ENCODE results near the gene GSDME. TPM values are rescaled to one million over a fixed set of nuclear protein-coding genes. Genes with fewer than 3 reads are reported as not detected.

GSDME gene
- total RNA-seq, 4 donors from 2014 or later, result 3.1 to 5.2 (median 3.9) TPM

DNA sequence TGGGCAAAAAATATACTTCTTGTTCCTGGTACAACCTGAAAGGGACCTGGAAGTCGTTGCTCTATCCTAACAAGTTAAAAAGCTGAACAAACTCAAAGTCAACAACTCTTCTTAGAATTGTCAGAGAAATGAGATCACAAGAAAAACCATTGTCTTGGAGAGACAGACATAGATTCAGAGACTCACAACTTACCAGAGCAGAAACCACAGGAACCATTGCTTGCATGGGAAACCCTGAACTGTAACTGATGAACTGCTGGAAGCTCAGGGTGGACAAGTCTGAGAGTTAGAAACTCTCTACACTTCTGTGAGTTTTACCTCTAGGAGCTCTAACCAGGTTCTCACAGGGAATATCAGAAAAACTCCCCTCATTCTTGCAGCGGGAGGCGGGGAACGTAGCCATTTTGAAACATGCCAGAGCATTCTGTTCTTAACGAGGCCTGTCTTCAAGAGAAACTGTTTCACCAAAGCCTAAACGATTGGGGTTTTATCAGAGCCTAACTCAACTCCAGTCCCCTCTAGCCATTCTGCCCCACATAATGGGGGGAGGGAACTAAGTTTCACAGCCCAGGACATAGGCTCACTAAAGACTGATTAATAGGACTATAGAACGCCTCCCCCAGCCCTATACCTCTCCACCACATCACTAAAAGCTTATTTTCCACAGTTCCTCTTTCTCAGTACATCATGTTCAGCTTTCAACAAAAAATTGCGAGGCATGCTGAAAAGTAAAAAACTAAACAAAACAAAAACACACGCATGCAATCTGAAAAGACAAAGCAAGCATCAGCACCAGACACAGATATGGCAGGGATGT, 12.0 kb upstream of the GSDME start:
- Histone ChIP-seq H3K9me3 (no peaks in the 10 kb centered on the region), H3K36me3 (no peaks in the 10 kb centered on the region), H3K27ac (no peak overlapping the region), H3K4me1 (peaks cover 7 to 16% of the 10 kb centered on the region in 2 donors), H3K27me3 (no peaks in the 10 kb centered on the region), H3K4me3 (no peak overlapping the region)
- no peak for DNase-seq
- in situ Hi-C loops (cut with MboI; ENCODE audit: low sequenced_read_pairs in 4 of 4) (no loop called here), intact Hi-C loops (cut with DNase I; ENCODE audit: low total_unique reads) (no loop called here)
- TF ChIP-seq, protein P1, sequence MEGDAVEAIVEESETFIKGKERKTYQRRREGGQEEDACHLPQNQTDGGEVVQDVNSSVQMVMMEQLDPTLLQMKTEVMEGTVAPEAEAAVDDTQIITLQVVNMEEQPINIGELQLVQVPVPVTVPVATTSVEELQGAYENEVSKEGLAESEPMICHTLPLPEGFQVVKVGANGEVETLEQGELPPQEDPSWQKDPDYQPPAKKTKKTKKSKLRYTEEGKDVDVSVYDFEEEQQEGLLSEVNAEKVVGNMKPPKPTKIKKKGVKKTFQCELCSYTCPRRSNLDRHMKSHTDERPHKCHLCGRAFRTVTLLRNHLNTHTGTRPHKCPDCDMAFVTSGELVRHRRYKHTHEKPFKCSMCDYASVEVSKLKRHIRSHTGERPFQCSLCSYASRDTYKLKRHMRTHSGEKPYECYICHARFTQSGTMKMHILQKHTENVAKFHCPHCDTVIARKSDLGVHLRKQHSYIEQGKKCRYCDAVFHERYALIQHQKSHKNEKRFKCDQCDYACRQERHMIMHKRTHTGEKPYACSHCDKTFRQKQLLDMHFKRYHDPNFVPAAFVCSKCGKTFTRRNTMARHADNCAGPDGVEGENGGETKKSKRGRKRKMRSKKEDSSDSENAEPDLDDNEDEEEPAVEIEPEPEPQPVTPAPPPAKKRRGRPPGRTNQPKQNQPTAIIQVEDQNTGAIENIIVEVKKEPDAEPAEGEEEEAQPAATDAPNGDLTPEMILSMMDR (IDR thresholded peaks at IDR 0.05 in 4 of 5, conservative IDR thresholded peaks at IDR 0.05 in 1 of 5), result no peak
- no peak for TF ChIP-seq POLR2A (IDR thresholded peaks at IDR 0.05)
- no peak for ATAC-seq

GRCh38 chr7:24767878-24768569, 10.8 kb upstream of the GSDME start:
- ATAC-seq (no peak), DNase-seq (no peak)
- in situ Hi-C loops (cut with MboI; ENCODE audit: low sequenced_read_pairs in 4 of 4) (no loop called here), intact Hi-C loops (cut with DNase I; ENCODE audit: low total_unique reads) (no loop called here)
- Histone ChIP-seq H3K4me1 (peaks cover 10 to 27% of the 10 kb centered on the region in 2 donors), H3K4me3 (no peak overlapping the region), H3K27ac (no peak overlapping the region), H3K9me3 (no peaks in the 10 kb centered on the region), H3K27me3 (no peaks in the 10 kb centered on the region), H3K36me3 (no peaks in the 10 kb centered on the region)
- TF ChIP-seq, protein P1 (IDR thresholded peaks at IDR 0.05 in 4 of 5, conservative IDR thresholded peaks at IDR 0.05 in 1 of 5), result no peak
- TF ChIP-seq POLR2A (IDR thresholded peaks at IDR 0.05), result no peak

GRCh38 chr7:24764972-24765744, 7.9 kb upstream of the GSDME start:
- in situ Hi-C loops (cut with MboI; ENCODE audit: low sequenced_read_pairs in 4 of 4) (no loop called here), intact Hi-C loops (cut with DNase I; ENCODE audit: low total_unique reads) (no loop called here)
- Histone ChIP-seq H3K4me3 (no peak overlapping the region), H3K9me3 (no peaks in the 10 kb centered on the region), H3K36me3 (no peaks in the 10 kb centered on the region), H3K27me3 (no peaks in the 10 kb centered on the region), H3K4me1 (peaks cover 10 to 29% of the 10 kb centered on the region in 2 donors), H3K27ac (peak overlapping the region; percentile 25 to 71 (median 64))
- TF ChIP-seq, protein P1 (IDR thresholded peaks at IDR 0.05 in 4 of 5, conservative IDR thresholded peaks at IDR 0.05 in 1 of 5), result no peak
- TF ChIP-seq POLR2A (IDR thresholded peaks at IDR 0.05), result no peak
- DNase-seq, result peak in 1 of 2 donors; percentile 74
- ATAC-seq, result peak; percentile 78 to 92

DNA sequence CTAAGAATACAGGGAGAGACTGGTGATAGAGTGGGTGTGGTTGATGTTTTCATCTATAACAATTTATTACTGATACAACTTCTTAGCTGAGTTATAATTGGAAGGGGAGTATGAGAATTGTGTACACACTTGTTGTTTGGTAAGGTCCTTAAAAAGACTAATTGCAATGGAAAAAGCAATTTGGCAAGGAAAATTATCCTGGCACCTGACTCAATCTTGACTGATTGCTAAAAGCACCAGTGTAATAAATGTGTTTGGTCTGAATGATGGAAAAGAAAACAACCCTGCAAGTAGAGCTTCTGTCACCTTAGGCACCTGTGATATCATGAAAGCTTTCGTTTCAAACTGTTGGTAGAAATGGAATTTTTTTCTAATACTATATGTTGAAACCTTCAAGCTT, 6.7 kb upstream of the GSDME start:
- in situ Hi-C loops (cut with MboI; ENCODE audit: low sequenced_read_pairs in 4 of 4) (no loop called here), intact Hi-C loops (cut with DNase I; ENCODE audit: low total_unique reads) (no loop called here)
- no peak overlapping the region for H3K4me3 ChIP-seq
- DNase-seq (no peak), ATAC-seq (no peak)
- H3K9me3 ChIP-seq, result no peaks in the 10 kb centered on the region
- no peaks in the 10 kb centered on the region for H3K27me3 ChIP-seq
- no peaks in the 10 kb centered on the region for H3K36me3 ChIP-seq
- H3K27ac ChIP-seq, result peak overlapping the region; percentile 25 to 71 (median 64)
- no peak for TF ChIP-seq POLR2A (IDR thresholded peaks at IDR 0.05)
- TF ChIP-seq, protein P1 (IDR thresholded peaks at IDR 0.05 in 4 of 5, conservative IDR thresholded peaks at IDR 0.05 in 1 of 5), result no peak
- peaks cover 10 to 29% of the 10 kb centered on the region in 2 donors for H3K4me1 ChIP-seq
